ENCODE data around the gene TMEM91. TPM values are rescaled to one million over a fixed set of nuclear protein-coding genes. Genes with fewer than 3 reads are reported as not detected.
A peak's percentile ranks its signal among the peaks of the same experiment; 100 is the strongest.

Gene TMEM91
- total RNA-seq, 2 experiments from 2014 or later, result 5.6 to 5.7 TPM

GRCh38 chr19:41392775-41393174 lies 16.4 kb downstream of the TMEM91 start:
- no peak for DNase-seq
- Mint-ChIP-seq H3K4me3 (no peak overlapping the region), H3K36me3 (ENCODE audit: low read depth) (peaks cover 5% of the 10 kb centered on the region), H3K4me1 (ENCODE audit: low read depth) (peaks cover 19% of the 10 kb centered on the region), H3K9me3 (no peaks in the 10 kb centered on the region), H3K27me3 (ENCODE audit: low read depth) (no peaks in the 10 kb centered on the region), H3K27ac (no peak overlapping the region)
- CTCF ChIA-PET, result interaction anchor here (0.9 kb wide), 1 partner anchor 171 kb away, joined by 4 read pairs; no protein-coding TSS in a partner anchor
- intact Hi-C loops (cut with micrococcal nuclease), result no loop called here

DNA sequence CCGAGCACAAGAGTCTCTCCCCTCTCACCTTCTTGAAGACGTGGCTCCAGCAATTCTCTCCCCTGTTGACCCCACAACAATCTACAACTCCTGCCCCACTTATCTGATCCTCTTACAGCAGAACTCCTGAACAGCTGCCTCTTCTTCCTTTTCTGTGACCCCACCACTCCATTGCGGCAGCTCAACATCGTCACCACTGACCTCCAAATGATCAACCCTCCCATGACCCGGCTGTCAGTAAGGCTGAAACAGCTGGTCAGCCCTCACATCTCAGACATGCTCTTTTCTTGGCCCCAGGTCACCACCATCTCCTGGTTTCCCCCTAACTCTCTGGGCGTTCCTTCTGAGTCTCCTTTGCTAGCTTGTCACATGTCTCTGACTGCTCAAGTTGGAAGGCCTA lies 19.0 kb downstream of the TMEM91 start:
- intact Hi-C loops (cut with micrococcal nuclease), result loop anchor here (5.0 kb wide), 1 partner anchor 152 kb away; no protein-coding TSS in a partner anchor
- Mint-ChIP-seq H3K4me1 (ENCODE audit: low read depth) (peaks cover 33% of the 10 kb centered on the region), H3K27me3 (ENCODE audit: low read depth) (no peaks in the 10 kb centered on the region), H3K36me3 (ENCODE audit: low read depth) (peaks cover 4% of the 10 kb centered on the region), H3K4me3 (peak overlapping the region; percentile 7), H3K9me3 (no peaks in the 10 kb centered on the region), H3K27ac (no peak overlapping the region)
- CTCF ChIA-PET, result no interaction called here
- DNase-seq, result no peak

- Mint-ChIP-seq H3K27me3 (ENCODE audit: low read depth) (no peaks in the 10 kb centered on the region), H3K9me3 (no peaks in the 10 kb centered on the region), H3K27ac (peak within 1 kb of the TSS; percentile 98), H3K36me3 (ENCODE audit: low read depth) (peaks cover 3% of the 10 kb centered on the region), H3K4me1 (ENCODE audit: low read depth) (peaks cover 37% of the 10 kb centered on the region), H3K4me3 (peak within 1 kb of the TSS; percentile 97)
- peak; percentile 100 for DNase-seq
- CTCF ChIA-PET, result no interaction called here
- intact Hi-C loops (cut with micrococcal nuclease), result loop anchor here (1.0 to 5.0 kb wide), 6 partner anchors 33 to 150 kb away; partner anchors contain the start of genes B9D2 and TGFB1
Measured at GRCh38 chr19:41397086-41398049, 21.0 kb downstream of the TMEM91 start, which contains the start of the genes BCKDHA and EXOSC5. TSS of gene BCKDHA (plus strand) at chr19:41397818. CDS start at chr19:41397828, 10 bp downstream. TSS of gene EXOSC5 (minus strand) at chr19:41397359. CDS start at chr19:41397328, 31 bp downstream.

DNA sequence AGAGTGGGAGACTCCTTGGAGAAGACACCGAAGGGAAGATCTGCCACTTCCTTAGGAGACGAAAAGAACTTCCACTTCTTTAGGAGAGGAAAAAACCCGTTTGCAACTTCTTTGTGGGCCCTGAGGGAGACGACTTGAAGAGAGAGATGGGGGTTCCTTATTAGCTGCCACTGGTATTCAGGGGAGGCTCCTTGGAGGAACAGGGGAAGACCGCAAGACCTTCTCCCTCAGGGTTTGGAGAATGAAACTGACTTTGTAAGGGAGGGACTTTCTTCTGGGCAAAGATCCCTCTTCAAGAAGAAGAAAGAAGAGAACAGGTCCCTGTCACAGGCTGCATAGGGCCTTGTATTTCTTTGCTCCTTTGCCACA lies 21.7 kb downstream of the TMEM91 start:
- peak overlapping the region; percentile 97 for H3K4me3 Mint-ChIP-seq
- CTCF ChIA-PET, result interaction anchor here (0.5 to 1.0 kb wide), 2 partner anchors 21 to 41 kb away, joined by 3 read pairs; no protein-coding TSS in a partner anchor
- no peak for DNase-seq
- peaks cover 3% of the 10 kb centered on the region for H3K36me3 Mint-ChIP-seq (ENCODE audit: low read depth)
- H3K4me1 Mint-ChIP-seq (ENCODE audit: low read depth), result peaks cover 37% of the 10 kb centered on the region
- peak overlapping the region; percentile 98 for H3K27ac Mint-ChIP-seq
- intact Hi-C loops (cut with micrococcal nuclease), result loop anchor here (5.0 kb wide), 1 partner anchor 149 kb away; no protein-coding TSS in a partner anchor
- H3K27me3 Mint-ChIP-seq (ENCODE audit: low read depth), result no peaks in the 10 kb centered on the region
- H3K9me3 Mint-ChIP-seq, result no peaks in the 10 kb centered on the region

DNA sequence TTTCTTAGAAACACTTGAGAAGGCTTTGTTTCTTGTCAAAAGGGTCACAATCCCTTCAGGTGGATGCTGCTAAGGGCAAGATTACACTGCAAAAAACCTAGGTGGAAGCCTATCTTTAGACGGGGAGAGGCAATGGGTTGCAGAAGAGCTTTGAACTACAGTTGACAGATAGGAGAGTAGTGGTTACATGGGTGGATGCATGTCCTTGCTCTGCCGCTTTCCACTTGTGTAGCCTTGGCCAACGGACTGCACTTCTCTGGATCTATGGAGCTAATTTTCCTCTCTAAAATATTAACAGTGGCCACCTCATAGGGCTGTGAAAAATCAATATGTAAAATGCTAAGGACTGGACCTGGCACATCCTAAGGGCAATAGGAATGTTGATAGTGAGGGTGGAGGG lies 22.3 kb downstream of the TMEM91 start:
- H3K4me3 Mint-ChIP-seq, result peak overlapping the region; percentile 97
- H3K27me3 Mint-ChIP-seq (ENCODE audit: low read depth), result no peaks in the 10 kb centered on the region
- no peaks in the 10 kb centered on the region for H3K9me3 Mint-ChIP-seq
- CTCF ChIA-PET, result interaction anchor here (0.5 to 1.0 kb wide), 3 partner anchors 21 to 165 kb away, joined by 3 read pairs; no protein-coding TSS in a partner anchor
- peak overlapping the region; percentile 98 for H3K27ac Mint-ChIP-seq
- intact Hi-C loops (cut with micrococcal nuclease), result loop anchor here (5.0 kb wide), 1 partner anchor 149 kb away; no protein-coding TSS in a partner anchor
- peaks cover 3% of the 10 kb centered on the region for H3K36me3 Mint-ChIP-seq (ENCODE audit: low read depth)
- H3K4me1 Mint-ChIP-seq (ENCODE audit: low read depth), result peaks cover 39% of the 10 kb centered on the region
- DNase-seq, result no peak

GRCh38 chr19:41399091-41399490 lies 22.8 kb downstream of the TMEM91 start:
- Mint-ChIP-seq H3K27me3 (ENCODE audit: low read depth) (no peaks in the 10 kb centered on the region), H3K9me3 (no peaks in the 10 kb centered on the region), H3K27ac (peak overlapping the region; percentile 27), H3K36me3 (ENCODE audit: low read depth) (peaks cover 3% of the 10 kb centered on the region), H3K4me3 (peak overlapping the region; percentile 97), H3K4me1 (ENCODE audit: low read depth) (peaks cover 37% of the 10 kb centered on the region)
- intact Hi-C loops (cut with micrococcal nuclease), result loop anchor here (5.0 kb wide), 1 partner anchor 148 kb away; no protein-coding TSS in a partner anchor
- CTCF ChIA-PET, result interaction anchor here (0.7 to 1.0 kb wide), 2 partner anchors 40 to 165 kb away, joined by 3 read pairs; no protein-coding TSS in a partner anchor
- no peak for DNase-seq

DNA sequence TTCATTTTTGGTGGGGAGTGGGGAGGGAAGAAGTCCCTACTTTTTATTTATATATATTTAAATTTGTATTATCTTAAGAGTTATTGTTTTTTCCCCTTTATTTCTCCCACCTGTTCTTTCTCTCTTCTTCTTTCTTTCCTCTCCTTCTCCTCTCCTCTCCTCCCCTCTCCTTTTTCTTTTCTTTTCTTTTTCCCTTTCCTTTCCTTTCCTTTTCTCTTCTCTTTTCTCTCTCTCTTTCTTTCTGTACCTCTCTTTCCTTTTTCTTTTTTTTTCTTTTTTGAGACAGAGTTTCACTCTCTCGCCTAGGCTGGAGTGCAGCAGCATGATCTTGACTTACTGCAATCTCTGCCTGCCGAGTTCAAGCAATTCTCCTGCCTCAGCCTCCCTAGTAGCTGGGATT lies 23.2 kb downstream of the TMEM91 start:
- peaks cover 3% of the 10 kb centered on the region for H3K36me3 Mint-ChIP-seq (ENCODE audit: low read depth)
- H3K9me3 Mint-ChIP-seq, result no peaks in the 10 kb centered on the region
- no peak for DNase-seq
- no peaks in the 10 kb centered on the region for H3K27me3 Mint-ChIP-seq (ENCODE audit: low read depth)
- H3K4me1 Mint-ChIP-seq (ENCODE audit: low read depth), result peaks cover 37% of the 10 kb centered on the region
- intact Hi-C loops (cut with micrococcal nuclease), result loop anchor here (5.0 kb wide), 1 partner anchor 148 kb away; no protein-coding TSS in a partner anchor
- H3K27ac Mint-ChIP-seq, result no peak overlapping the region
- CTCF ChIA-PET, result no interaction called here
- H3K4me3 Mint-ChIP-seq, result no peak overlapping the region

DNA sequence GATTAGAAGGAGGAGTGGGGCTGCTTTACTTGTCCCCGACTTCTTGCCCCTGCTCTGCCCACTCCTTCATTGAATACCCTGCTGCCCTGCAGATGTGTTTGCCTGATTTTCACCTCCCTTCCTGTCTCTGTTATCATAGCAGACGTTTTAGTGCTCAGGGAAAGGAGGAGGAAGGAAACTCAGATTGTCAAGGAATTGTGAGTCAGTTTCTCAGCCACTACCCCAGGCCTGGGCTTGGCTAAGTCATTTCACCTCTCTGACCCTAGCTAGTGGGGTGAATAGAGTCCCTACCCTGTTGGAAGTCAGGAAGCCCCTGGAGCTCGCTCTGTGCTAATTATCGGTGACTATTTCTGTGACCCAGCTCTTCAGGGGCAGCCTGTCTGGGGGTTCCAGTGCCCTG lies 25.1 kb downstream of the TMEM91 start:
- DNase-seq, result no peak
- Mint-ChIP-seq H3K9me3 (no peaks in the 10 kb centered on the region), H3K27ac (no peak overlapping the region), H3K4me1 (ENCODE audit: low read depth) (peaks cover 25% of the 10 kb centered on the region), H3K36me3 (ENCODE audit: low read depth) (peaks cover 3% of the 10 kb centered on the region), H3K27me3 (ENCODE audit: low read depth) (no peaks in the 10 kb centered on the region), H3K4me3 (no peak overlapping the region)
- intact Hi-C loops (cut with micrococcal nuclease), result no loop called here
- CTCF ChIA-PET, result no interaction called here

GRCh38 chr19:41402010-41402409 lies 25.7 kb downstream of the TMEM91 start:
- CTCF ChIA-PET, result no interaction called here

GRCh38 chr19:41403181-41403970 lies 27.0 kb downstream of the TMEM91 start:
- CTCF ChIA-PET, result interaction anchor here (0.6 kb wide), 1 partner anchor 46 kb away, joined by 3 read pairs; no protein-coding TSS in a partner anchor
- no peaks in the 10 kb centered on the region for H3K9me3 Mint-ChIP-seq

More at GRCh38 chr19:41402010-41402409, 25.7 kb downstream of the TMEM91 start:
- Mint-ChIP-seq H3K36me3 (ENCODE audit: low read depth) (peaks cover 3% of the 10 kb centered on the region), H3K9me3 (no peaks in the 10 kb centered on the region), H3K27me3 (ENCODE audit: low read depth) (no peaks in the 10 kb centered on the region), H3K4me1 (ENCODE audit: low read depth) (peaks cover 24% of the 10 kb centered on the region), H3K27ac (no peak overlapping the region), H3K4me3 (no peak overlapping the region)
- no peak for DNase-seq
- intact Hi-C loops (cut with micrococcal nuclease), result no loop called here

GRCh38 chr19:41405776-41406175 lies 29.4 kb downstream of the TMEM91 start:
- H3K27me3 Mint-ChIP-seq (ENCODE audit: low read depth), result no peaks in the 10 kb centered on the region
- H3K9me3 Mint-ChIP-seq, result no peaks in the 10 kb centered on the region
- CTCF ChIA-PET, result no interaction called here
- no peak overlapping the region for H3K4me3 Mint-ChIP-seq
- H3K27ac Mint-ChIP-seq, result no peak overlapping the region
- H3K36me3 Mint-ChIP-seq (ENCODE audit: low read depth), result peaks cover 3% of the 10 kb centered on the region
- intact Hi-C loops (cut with micrococcal nuclease), result no loop called here
- H3K4me1 Mint-ChIP-seq (ENCODE audit: low read depth), result peaks cover 13% of the 10 kb centered on the region
- DNase-seq, result no peak

More at GRCh38 chr19:41403181-41403970, 27.0 kb downstream of the TMEM91 start:
- no peak overlapping the region for H3K27ac Mint-ChIP-seq
- no peak overlapping the region for H3K4me3 Mint-ChIP-seq
- no peak for DNase-seq
- intact Hi-C loops (cut with micrococcal nuclease), result no loop called here
- peaks cover 15% of the 10 kb centered on the region for H3K4me1 Mint-ChIP-seq (ENCODE audit: low read depth)
- peaks cover 3% of the 10 kb centered on the region for H3K36me3 Mint-ChIP-seq (ENCODE audit: low read depth)
- no peaks in the 10 kb centered on the region for H3K27me3 Mint-ChIP-seq (ENCODE audit: low read depth)

DNA sequence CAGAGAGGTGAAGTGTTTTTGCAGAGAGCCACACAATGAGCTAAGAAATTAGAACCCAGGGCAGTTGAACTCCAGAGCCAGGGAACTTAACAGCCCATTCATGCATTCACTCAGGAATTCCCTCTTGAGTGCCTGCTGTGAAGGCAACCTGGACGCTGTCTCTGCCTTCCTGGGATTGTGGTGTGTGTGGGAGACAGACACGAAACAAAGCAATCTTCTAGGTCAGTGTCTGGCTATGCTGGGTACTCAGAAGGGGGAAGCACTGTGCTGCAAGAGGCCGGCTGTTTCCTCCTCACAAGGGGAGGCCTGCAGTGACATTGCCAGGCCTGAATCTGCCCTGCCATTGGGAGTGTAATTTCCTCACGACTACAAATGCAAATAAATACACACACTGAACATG lies 30.9 kb downstream of the TMEM91 start:
- Mint-ChIP-seq H3K9me3 (no peaks in the 10 kb centered on the region), H3K27ac (no peak overlapping the region), H3K4me3 (no peak overlapping the region), H3K27me3 (ENCODE audit: low read depth) (no peaks in the 10 kb centered on the region), H3K36me3 (ENCODE audit: low read depth) (no peaks in the 10 kb centered on the region), H3K4me1 (ENCODE audit: low read depth) (peaks cover 9% of the 10 kb centered on the region)
- DNase-seq, result no peak
- CTCF ChIA-PET, result interaction anchor here (0.7 kb wide), 1 partner anchor 232 kb away, joined by 3 read pairs; no protein-coding TSS in a partner anchor
- intact Hi-C loops (cut with micrococcal nuclease), result no loop called here
